ENCODE measurements around the gene HABP2.

Gene HABP2

GRCh38 chr10:113532724-113533123 is 20.1 kb upstream of the HABP2 start:
- no peak for TF ChIP-seq CTCF (IDR thresholded peaks at IDR 0.05; ENCODE audit: control insufficient read depth, extremely low read depth, insufficient read depth)
- DNase-seq (ENCODE audit: low read depth) = no peak
- no peak overlapping the region for H3K4me3 ChIP-seq (ENCODE audit: low read depth, low read length)

GRCh38 chr10:113533801-113534200 is 19.1 kb upstream of the HABP2 start:
- no peak overlapping the region for H3K4me3 ChIP-seq (ENCODE audit: low read depth, low read length)
- no peak for TF ChIP-seq CTCF (IDR thresholded peaks at IDR 0.05; ENCODE audit: control insufficient read depth, extremely low read depth, insufficient read depth)
- DNase-seq (ENCODE audit: low read depth) = no peak

GRCh38 chr10:113534423-113534822 is 18.4 kb upstream of the HABP2 start:
- DNase-seq (ENCODE audit: low read depth) = no peak
- no peak overlapping the region for H3K4me3 ChIP-seq (ENCODE audit: low read depth, low read length)
- TF ChIP-seq CTCF (IDR thresholded peaks at IDR 0.05; ENCODE audit: control insufficient read depth, extremely low read depth, insufficient read depth) = no peak

DNA sequence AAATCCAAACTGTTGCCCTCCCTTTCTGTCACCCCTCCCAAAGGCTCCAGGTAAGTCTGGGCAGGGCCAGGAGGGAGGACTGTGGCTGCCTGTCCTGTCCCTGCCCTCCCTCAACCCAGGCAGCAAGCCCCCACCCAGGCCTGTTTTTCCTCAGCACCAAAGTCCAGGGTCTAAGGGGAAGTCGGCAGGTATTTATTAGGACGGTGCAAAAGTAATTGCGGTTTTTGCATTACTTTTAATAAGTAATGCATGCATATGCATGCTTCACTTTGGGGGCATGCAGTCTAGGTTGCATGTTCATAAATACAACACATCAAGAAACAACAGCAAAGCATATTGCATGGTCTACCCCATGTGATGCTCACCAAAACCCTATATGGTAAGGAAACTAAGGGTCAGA is 15.2 kb upstream of the HABP2 start:
- DNase-seq (ENCODE audit: low read depth) = no peak
- H3K4me3 ChIP-seq (ENCODE audit: low read depth, low read length) = no peak overlapping the region
- no peak for TF ChIP-seq CTCF (IDR thresholded peaks at IDR 0.05; ENCODE audit: control insufficient read depth, extremely low read depth, insufficient read depth)

DNA sequence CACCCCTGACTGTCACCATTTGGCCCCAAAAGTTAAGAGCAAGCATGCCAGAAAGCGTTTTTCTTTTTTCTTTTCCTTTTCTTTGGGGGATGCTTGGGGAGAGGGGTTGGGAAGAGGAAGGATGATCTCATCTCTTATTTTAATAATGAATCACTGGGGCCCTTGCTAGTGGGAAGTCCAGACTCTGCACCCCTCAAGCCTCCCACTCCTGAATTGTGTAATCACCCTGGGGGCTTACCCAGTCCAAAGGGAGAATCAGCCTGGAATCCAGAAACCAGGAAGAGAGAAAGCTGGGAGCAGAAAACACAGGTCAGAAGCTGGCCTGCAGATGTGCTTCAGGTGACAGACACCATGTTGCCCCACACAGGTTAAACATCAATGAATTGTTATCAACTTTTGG is 14.7 kb upstream of the HABP2 start:
- H3K4me3 ChIP-seq (ENCODE audit: low read depth, low read length) = no peak overlapping the region
- TF ChIP-seq CTCF (IDR thresholded peaks at IDR 0.05; ENCODE audit: control insufficient read depth, extremely low read depth, insufficient read depth) = no peak
- no peak for DNase-seq (ENCODE audit: low read depth)

DNA sequence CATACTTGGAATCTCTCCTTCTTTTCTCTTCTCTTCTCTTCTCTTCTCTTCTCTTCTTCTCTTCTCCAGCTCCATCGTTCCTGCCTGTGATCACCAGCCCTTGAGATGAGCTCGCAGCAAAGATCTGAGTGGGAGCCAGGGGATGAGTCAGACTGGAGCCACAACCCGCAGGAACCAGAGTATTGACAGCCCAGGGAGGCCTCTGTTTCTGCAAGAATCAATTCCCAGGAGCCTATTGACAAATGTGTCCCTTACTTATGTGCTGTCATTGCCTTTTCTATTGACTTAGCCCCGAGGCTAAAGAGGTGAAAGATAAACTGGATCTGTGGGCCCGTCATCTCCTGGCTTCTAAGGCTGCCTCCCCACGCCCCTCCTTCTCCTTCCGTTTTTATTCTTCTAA is 13.1 kb upstream of the HABP2 start:
- no peak for TF ChIP-seq CTCF (IDR thresholded peaks at IDR 0.05; ENCODE audit: control insufficient read depth, extremely low read depth, insufficient read depth)
- DNase-seq (ENCODE audit: low read depth) = no peak
- no peak overlapping the region for H3K4me3 ChIP-seq (ENCODE audit: low read depth, low read length)

DNA sequence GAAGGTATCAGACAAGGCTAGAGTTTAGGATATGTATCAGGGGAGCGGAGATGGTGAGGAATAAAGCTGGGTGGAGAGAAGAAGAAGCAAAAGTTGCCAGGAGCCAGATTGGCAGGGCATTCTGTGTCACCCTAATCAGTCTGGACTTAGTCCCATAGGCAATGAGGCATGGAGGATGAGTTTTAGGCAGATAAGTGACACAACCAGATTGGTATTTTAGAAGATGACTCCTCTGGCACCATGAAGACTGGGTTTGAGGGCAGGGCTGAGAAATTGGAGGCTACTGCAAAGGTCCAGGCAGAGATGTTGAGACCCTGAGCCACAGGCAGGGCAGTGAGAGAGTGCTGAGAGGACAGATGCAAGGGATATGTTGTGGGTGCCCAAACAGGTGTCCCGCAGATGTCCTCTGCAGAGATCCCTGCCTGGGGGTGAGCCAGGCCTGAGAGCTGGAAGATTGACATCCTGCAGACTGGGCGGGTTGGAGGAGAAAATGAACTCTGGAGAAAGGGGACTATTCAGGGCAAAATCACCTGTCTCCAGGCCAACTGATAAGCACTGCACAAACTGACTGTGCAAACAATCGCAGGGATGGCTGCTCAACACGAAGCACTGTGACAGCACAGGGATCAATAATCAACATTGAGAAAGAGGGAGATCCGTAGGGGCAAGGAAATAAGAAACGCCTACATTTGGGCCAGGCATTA is 11.9 kb upstream of the HABP2 start:
- no peak for DNase-seq (ENCODE audit: low read depth)
- no peak overlapping the region for H3K4me3 ChIP-seq (ENCODE audit: low read depth, low read length)
- no peak for TF ChIP-seq CTCF (IDR thresholded peaks at IDR 0.05; ENCODE audit: control insufficient read depth, extremely low read depth, insufficient read depth)

All from LNCaP clone FGC (cell line).